Measurements from ENCODE around the gene USF2. TPM values are rescaled to one million over a fixed set of nuclear protein-coding genes. Genes with fewer than 3 reads are reported as not detected.

USF2 gene
- total RNA-seq, 3 donors from 2014 or later = 72.7 to 117 (median 77.3) TPM

DNA sequence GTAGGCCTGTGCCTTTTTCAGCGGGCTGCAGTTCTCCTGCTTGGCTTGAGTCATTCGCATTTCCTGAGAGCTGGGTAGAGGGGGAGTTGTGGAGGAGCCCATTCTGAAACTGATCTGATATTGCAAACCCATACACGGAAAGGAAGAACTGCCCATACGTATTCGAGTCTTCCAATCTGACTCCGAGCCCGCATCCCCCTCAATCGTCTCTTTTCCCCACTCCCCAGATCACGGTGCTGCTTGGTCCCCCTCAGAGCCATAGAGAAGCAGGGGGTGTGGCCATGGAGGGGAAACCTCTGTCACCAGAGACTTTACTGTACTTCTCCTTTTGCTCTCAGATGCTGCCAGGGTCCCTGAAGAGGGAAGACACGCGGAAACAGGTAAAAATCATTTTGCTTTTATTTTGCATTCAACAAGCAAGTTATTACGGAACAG lies 60.1 kb downstream of the USF2 start, which contains the start of gene CD22:
Gene CD22, plus strand, starts transcription at position 337 of the 435 bp plus-strand sequence. CDS start 2,854 bp downstream, outside the sequence.
- Histone ChIP-seq H3K4me3 (no peak within 1 kb of the TSS), H3K4me1 (no peaks in the 10 kb centered on the region), H3K36me3 (no peaks in the 10 kb centered on the region), H3K27me3 (no peaks in the 10 kb centered on the region), H3K9me3 (no peaks in the 10 kb centered on the region), H3K27ac (no peak within 1 kb of the TSS)
- DNase-seq (ENCODE audit: low spot score in 2 of 2) = no peak
- TF ChIP-seq, protein P1, sequence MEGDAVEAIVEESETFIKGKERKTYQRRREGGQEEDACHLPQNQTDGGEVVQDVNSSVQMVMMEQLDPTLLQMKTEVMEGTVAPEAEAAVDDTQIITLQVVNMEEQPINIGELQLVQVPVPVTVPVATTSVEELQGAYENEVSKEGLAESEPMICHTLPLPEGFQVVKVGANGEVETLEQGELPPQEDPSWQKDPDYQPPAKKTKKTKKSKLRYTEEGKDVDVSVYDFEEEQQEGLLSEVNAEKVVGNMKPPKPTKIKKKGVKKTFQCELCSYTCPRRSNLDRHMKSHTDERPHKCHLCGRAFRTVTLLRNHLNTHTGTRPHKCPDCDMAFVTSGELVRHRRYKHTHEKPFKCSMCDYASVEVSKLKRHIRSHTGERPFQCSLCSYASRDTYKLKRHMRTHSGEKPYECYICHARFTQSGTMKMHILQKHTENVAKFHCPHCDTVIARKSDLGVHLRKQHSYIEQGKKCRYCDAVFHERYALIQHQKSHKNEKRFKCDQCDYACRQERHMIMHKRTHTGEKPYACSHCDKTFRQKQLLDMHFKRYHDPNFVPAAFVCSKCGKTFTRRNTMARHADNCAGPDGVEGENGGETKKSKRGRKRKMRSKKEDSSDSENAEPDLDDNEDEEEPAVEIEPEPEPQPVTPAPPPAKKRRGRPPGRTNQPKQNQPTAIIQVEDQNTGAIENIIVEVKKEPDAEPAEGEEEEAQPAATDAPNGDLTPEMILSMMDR (IDR thresholded peaks at IDR 0.05) = no peak
- TF ChIP-seq POLR2AphosphoS5 (IDR thresholded peaks at IDR 0.05) (no peak), POLR2A (IDR thresholded peaks at IDR 0.05) (no peak)
- intact Hi-C loops (cut with DNase I; ENCODE audit: low total_unique reads) = no loop called here

DNA sequence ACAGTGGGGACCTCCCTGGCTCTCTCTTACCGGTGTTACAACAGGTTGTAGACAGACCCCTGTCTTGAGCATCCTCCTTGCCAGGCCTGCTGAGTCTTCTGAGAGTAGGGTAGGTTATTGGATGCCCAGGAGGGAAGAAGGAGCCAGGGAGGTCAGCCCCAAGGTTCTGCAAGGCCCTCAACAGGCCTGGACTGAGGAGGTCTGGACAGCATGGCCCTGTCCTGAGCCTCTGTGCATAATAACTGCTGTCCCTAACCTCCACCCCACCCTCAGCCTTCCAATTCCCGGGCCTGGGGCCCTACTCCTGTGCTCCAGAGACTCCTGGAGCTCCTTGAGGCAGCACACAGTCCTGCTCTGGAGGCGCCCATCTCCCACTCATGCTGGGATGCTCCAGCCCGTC lies 60.6 kb downstream of the USF2 start:
- Histone ChIP-seq H3K27me3 (no peaks in the 10 kb centered on the region), H3K27ac (no peak overlapping the region), H3K4me1 (no peaks in the 10 kb centered on the region), H3K36me3 (no peaks in the 10 kb centered on the region), H3K9me3 (no peaks in the 10 kb centered on the region), H3K4me3 (no peak overlapping the region)
- no peak for DNase-seq (ENCODE audit: low spot score in 2 of 2)
- no peak for TF ChIP-seq POLR2A (IDR thresholded peaks at IDR 0.05)
- TF ChIP-seq, protein P1 (IDR thresholded peaks at IDR 0.05) = no peak
- TF ChIP-seq POLR2AphosphoS5 (IDR thresholded peaks at IDR 0.05) = no peak
- intact Hi-C loops (cut with DNase I; ENCODE audit: low total_unique reads) = no loop called here

Other genes starting within 250 kb of the USF2 start
- gene SCN1B, start 238.5 kb upstream of the USF2 start, total RNA-seq = 10 to 100 TPM in 1 of 3 donors, 1 to 10 TPM in 2; 5.1 to 14.6 (median 8.5) TPM
- gene HPN, start 227.2 kb upstream of the USF2 start, total RNA-seq = 10 to 100 TPM in 1 of 3 donors, 1 to 10 TPM in 2; 1.8 to 18.0 (median 8.5) TPM
- gene FXYD3, start 153.1 kb upstream of the USF2 start, total RNA-seq = 100 to 1,000 TPM in 2 of 3 donors, not detected in 1; 135 to 318 TPM
- 10 to 100 TPM in 1 of 3 donors, 1 to 10 TPM in 2; 4.3 to 37.8 (median 5.3) TPM for gene LGI4, start 133.9 kb upstream of the USF2 start, total RNA-seq
- 10 to 100 TPM; 15.5 to 75.5 (median 34.7) TPM for gene FXYD1, start 130.1 kb upstream of the USF2 start, total RNA-seq
- not detected for gene FXYD7, start 125.7 kb upstream of the USF2 start, total RNA-seq
- gene FXYD5, start 114.2 kb upstream of the USF2 start, total RNA-seq = 10 to 100 TPM; 52.4 to 56.7 (median 56.2) TPM
- gene FAM187B, start 40.2 kb upstream of the USF2 start, total RNA-seq = under 1 TPM in 1 of 3 donors, not detected in 2; 0.44 TPM
- gene LSR, start 20.0 kb upstream of the USF2 start, total RNA-seq = 10 to 100 TPM in 2 of 3 donors, 1 to 10 TPM in 1; 3.7 to 37.5 (median 35.1) TPM
- 1 to 10 TPM in 1 of 3 donors, not detected in 2; 1.5 TPM for gene HAMP, start 13.6 kb downstream of the USF2 start, total RNA-seq
- 1 to 10 TPM in 1 of 3 donors, not detected in 2; 4.2 TPM for gene MAG, start 23.2 kb downstream of the USF2 start, total RNA-seq
- 1 to 10 TPM in 2 of 3 donors, under 1 TPM in 1; 0.33 to 7.8 (median 4.8) TPM for gene CD22, start 60.2 kb downstream of the USF2 start, total RNA-seq
- not detected for gene FFAR1, start 78.9 kb downstream of the USF2 start, total RNA-seq
- gene FFAR3, start 89.5 kb downstream of the USF2 start, total RNA-seq = under 1 TPM in 2 of 3 donors, not detected in 1; 0.16 to 0.33 TPM
- gene GPR42, start 102.1 kb downstream of the USF2 start, total RNA-seq = under 1 TPM in 1 of 3 donors, not detected in 2; 0.66 TPM
- under 1 TPM in 1 of 3 donors, not detected in 2; 0.15 TPM for gene FFAR2, start 179.3 kb downstream of the USF2 start, total RNA-seq
- gene KRTDAP, start 221.5 kb downstream of the USF2 start, total RNA-seq = not detected
- 100 to 1,000 TPM in 1 of 3 donors, 10 to 100 TPM in 1, under 1 TPM in 1; 0.96 to 135 (median 61.0) TPM for gene DMKN, start 244.7 kb downstream of the USF2 start, total RNA-seq